MM.1S (cell line): ENCODE data around the gene ROR2.

Source experiments
- DNase-seq: peaks from one replicate; pipeline ENCODE4 v3.0.0-alpha.2; 2015
- H2AFZ ChIP-seq: fragments of 300-600 bp; sonication (generic); 2 replicates; pipeline ENCODE4 v1.6.0; 2016; ENCODE audit warnings: antibody characterized with exemption, low read length
- H3F3A ChIP-seq: fragments of 300-600 bp; sonication (generic); 2 replicates; pipeline ENCODE4 v1.6.1; 2016; ENCODE audit warnings: mild to moderate bottlenecking, antibody characterized with exemption, low read length, moderate library complexity, mixed read lengths; ENCODE audit not compliant: insufficient read depth
- H3K27ac ChIP-seq: fragments of 300-600 bp; sonication (generic); 2 replicates; pipeline ENCODE4 v1.5.1; 2016; ENCODE audit warnings: mild to moderate bottlenecking, low read length
- H3K27me3 ChIP-seq: fragments of 300-600 bp; sonication (generic); replicated peaks from 2 replicates; pipeline ENCODE4 v1.6.0; 2016; ENCODE audit warnings: low read length; ENCODE audit not compliant: insufficient read depth
- H3K36me3 ChIP-seq: fragments of 300-600 bp; sonication (generic); replicated peaks from 2 replicates; pipeline ENCODE4 v1.6.1; 2016; ENCODE audit warnings: mild to moderate bottlenecking, low read length, mixed read lengths; ENCODE audit not compliant: insufficient read depth
- H3K4me1 ChIP-seq: fragments of 300-600 bp; sonication (generic); 2 replicates; pipeline ENCODE4 v1.6.1; 2016; ENCODE audit warnings: low read length, mixed read lengths
- H3K4me2 ChIP-seq: fragments of 300-600 bp; sonication (generic); 2 replicates; pipeline ENCODE4 v1.6.0; 2016; ENCODE audit warnings: low read depth, low read length
- H3K4me3 ChIP-seq: fragments of 300-600 bp; sonication (generic); 2 replicates; pipeline ENCODE4 v1.5.1; 2016; ENCODE audit warnings: low read length, mixed read lengths
- H3K79me2 ChIP-seq: fragments of 300-600 bp; sonication (generic); 2 replicates; pipeline ENCODE4 v1.6.1; 2016; ENCODE audit warnings: mixed run types, low read length, mixed read lengths
- H3K9ac ChIP-seq: fragments of 300-600 bp; sonication (generic); 2 replicates; pipeline ENCODE4 v1.6.1; 2016; ENCODE audit warnings: low read length, mixed read lengths
- H3K9me2 ChIP-seq: fragments of 300-600 bp; sonication (generic); replicated peaks from 2 replicates; pipeline ENCODE4 v1.6.1; 2016; ENCODE audit warnings: mild to moderate bottlenecking, low read length, mixed read lengths; ENCODE audit not compliant: insufficient read depth
- H3K9me3 ChIP-seq: fragments of 300-600 bp; sonication (generic); replicated peaks from 2 replicates; pipeline ENCODE4 v1.6.1; 2016; ENCODE audit warnings: mild to moderate bottlenecking, low read length, mixed read lengths; ENCODE audit not compliant: insufficient read depth
- H4K20me1 ChIP-seq: fragments of 300-600 bp; sonication (generic); 2 replicates; pipeline ENCODE4 v1.6.1; 2016; ENCODE audit warnings: mild to moderate bottlenecking, low read length, moderate library complexity, mixed read lengths; ENCODE audit not compliant: insufficient read depth
- CTCF ChIP-seq: fragments of 300-600 bp; sonication (generic); IDR thresholded peaks from 2 replicates; pipeline ENCODE4 v1.5.1; 2016; ENCODE audit warnings: antibody characterized with exemption, low read length, mixed read lengths
- EZH2 ChIP-seq: fragments of 300-600 bp; sonication (generic); optimal IDR thresholded peaks from 2 replicates; pipeline ENCODE3; 2017; ENCODE audit warnings: low read depth, mild to moderate bottlenecking, antibody characterized with exemption, low read length, mixed read lengths
- EZH2phosphoT487 ChIP-seq: fragments of 300-600 bp; sonication (generic); IDR thresholded peaks from 2 replicates; pipeline ENCODE4 v1.6.1; 2018; ENCODE audit warnings: antibody characterized with exemption, low read length

The ROR2 gene

GRCh38 chr9:91920630-91921350 is 29.2 kb downstream of the ROR2 start:
- DNase-seq: no peak
- Histone ChIP-seq H3K27ac (no peak overlapping the region), H3K9me2 (no peaks in the 10 kb centered on the region), H3K9me3 (no peaks in the 10 kb centered on the region), H3K27me3 (no peaks in the 10 kb centered on the region), H3K4me2 (no peak overlapping the region), H4K20me1 (no peaks in the 10 kb centered on the region), H3K4me1 (no peaks in the 10 kb centered on the region), H3K9ac (no peak overlapping the region), H3F3A (no peaks in the 10 kb centered on the region), H3K79me2 (peaks cover 46% of the 10 kb centered on the region), H3K4me3 (no peak overlapping the region), H3K36me3 (no peaks in the 10 kb centered on the region), H2AFZ (no peak overlapping the region)
- TF ChIP-seq EZH2phosphoT487 (no peak), EZH2 (no peak), CTCF (no peak)

- TF ChIP-seq CTCF (no peak), EZH2phosphoT487 (no peak), EZH2 (no peak)
- H3K79me2 ChIP-seq: peaks cover 38% of the 10 kb centered on the region; the same call in 1 of the 2 replicates
- no peaks in the 10 kb centered on the region for H3K4me1 ChIP-seq
- no peak overlapping the region for H2AFZ ChIP-seq
- H3K4me3 ChIP-seq: no peak overlapping the region
- H3K9me2 ChIP-seq: no peaks in the 10 kb centered on the region
- no peaks in the 10 kb centered on the region for H3K27me3 ChIP-seq
- DNase-seq: no peak
- H3F3A ChIP-seq: no peaks in the 10 kb centered on the region
- H3K36me3 ChIP-seq: no peaks in the 10 kb centered on the region
- H3K27ac ChIP-seq: no peak overlapping the region
- H3K9ac ChIP-seq: no peak overlapping the region
- no peaks in the 10 kb centered on the region for H3K9me3 ChIP-seq
- no peak overlapping the region for H3K4me2 ChIP-seq
- no peaks in the 10 kb centered on the region for H4K20me1 ChIP-seq
Observed at GRCh38 chr9:91919621-91920020, 30.4 kb downstream of the ROR2 start.

- peaks cover 31% of the 10 kb centered on the region; the same call in 1 of the 2 replicates for H3K79me2 ChIP-seq
- H3K9ac ChIP-seq: no peak overlapping the region
- H3K4me1 ChIP-seq: no peaks in the 10 kb centered on the region
- H3K9me3 ChIP-seq: no peaks in the 10 kb centered on the region
- H3K9me2 ChIP-seq: no peaks in the 10 kb centered on the region
- TF ChIP-seq EZH2: no peak
- TF ChIP-seq CTCF: no peak
- TF ChIP-seq EZH2phosphoT487: no peak
- H2AFZ ChIP-seq: no peak overlapping the region
- no peak overlapping the region for H3K27ac ChIP-seq
- H3K4me2 ChIP-seq: no peak overlapping the region
- no peaks in the 10 kb centered on the region for H3F3A ChIP-seq
- no peak for DNase-seq
- H3K4me3 ChIP-seq: no peak overlapping the region
- H4K20me1 ChIP-seq: no peaks in the 10 kb centered on the region
- no peaks in the 10 kb centered on the region for H3K36me3 ChIP-seq
- H3K27me3 ChIP-seq: no peaks in the 10 kb centered on the region
Observed at GRCh38 chr9:91917436-91917835, 32.6 kb downstream of the ROR2 start.
